Pons (tissue), 1 donor: ENCODE measurements around the gene NFIB.

Source experiments
- DNase-seq: peaks from one replicate; pipeline ENCODE4 v3.0.0-alpha.2; 2016; ENCODE audit warnings: low spot score

NFIB gene

GRCh38 chr9:14188538-14188937 is 125.4 kb downstream of the NFIB start:
- DNase-seq = no peak

GRCh38 chr9:14188011-14188410 is 125.9 kb downstream of the NFIB start:
- DNase-seq = no peak

DNA sequence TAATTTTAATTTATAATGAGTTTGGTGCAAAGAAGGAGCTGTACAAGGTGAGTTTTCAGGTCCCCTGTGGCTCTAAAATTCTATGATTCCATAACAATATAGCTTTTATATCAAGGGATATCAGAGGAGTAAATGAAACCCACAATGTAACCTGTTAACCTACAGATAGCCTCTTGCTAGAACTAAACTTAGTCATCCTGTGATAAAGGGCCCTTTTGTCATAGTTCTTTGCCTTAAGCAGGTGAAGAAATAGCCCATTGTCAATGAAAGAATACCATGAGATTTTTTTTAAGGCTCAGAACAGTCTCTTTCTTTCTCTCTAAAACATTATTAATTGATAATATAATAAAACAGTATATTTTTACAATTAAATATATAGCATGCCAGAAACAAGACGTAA is 127.8 kb downstream of the NFIB start:
- DNase-seq = no peak

DNA sequence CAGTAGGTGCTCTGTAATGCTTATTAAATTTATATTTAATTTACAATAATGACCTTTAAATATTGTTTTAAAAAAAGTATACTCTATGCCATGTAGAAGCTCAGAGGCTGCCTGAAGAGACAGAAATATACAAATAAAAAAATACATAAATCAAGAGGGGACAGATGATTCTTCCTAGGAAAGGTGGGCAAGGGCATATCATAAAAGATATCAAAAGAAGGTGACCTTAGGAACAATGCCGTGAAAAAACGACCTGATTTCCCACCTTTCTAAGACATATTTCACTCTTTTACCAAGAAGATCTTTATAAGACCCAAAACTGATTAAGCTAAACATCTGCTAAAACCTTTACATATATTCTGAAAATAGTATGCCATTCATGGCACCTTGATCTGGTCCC is 128.9 kb downstream of the NFIB start:
- no peak for DNase-seq

DNA sequence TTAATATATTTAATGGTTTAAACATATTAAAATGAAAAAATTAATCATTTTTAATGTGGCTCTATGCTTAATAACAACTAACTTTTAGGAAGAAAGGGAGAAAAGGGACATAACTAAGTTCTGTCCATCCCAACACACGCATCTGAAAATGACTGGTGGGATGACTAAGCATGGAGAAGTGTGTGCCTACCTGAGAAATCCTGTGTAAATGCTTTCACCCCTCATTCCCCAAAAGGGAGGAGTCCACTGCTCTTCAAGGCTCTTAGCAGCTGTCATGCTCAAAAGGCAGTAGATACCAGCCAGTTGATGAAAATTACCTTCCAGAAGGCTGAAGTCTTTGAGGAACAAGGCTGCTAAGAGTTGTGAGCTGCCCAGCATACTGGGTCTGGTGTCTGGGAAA is 130.9 kb downstream of the NFIB start:
- DNase-seq = no peak

- no peak for DNase-seq
These were observed 132.9 kb downstream of the NFIB start for GRCh38 chr9:14180960-14181537.

- DNase-seq = peak; percentile 68
These were observed 133.6 kb downstream of the NFIB start for GRCh38 chr9:14180093-14180959.

DNA sequence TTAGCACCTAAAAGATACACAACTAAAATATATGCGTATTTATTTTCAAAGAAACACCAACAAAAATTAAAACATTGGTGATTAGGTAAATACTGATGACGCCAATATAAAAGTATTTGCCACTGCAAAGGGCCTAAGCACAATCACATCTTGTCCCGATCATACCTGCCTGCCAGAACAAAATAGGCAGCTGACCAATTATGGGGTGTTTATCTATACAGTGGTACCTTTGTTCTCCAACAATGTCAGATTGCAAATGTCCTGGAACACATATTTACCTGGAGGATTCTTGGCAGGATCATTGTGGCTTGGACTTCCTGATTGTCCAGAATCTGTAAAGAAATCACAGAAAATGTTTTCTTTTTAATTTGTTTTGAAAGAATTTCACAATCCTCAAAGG is 134.5 kb downstream of the NFIB start:
- DNase-seq = peak; percentile 24

- DNase-seq = no peak
These were observed 138.2 kb downstream of the NFIB start for GRCh38 chr9:14175778-14176177.

DNA sequence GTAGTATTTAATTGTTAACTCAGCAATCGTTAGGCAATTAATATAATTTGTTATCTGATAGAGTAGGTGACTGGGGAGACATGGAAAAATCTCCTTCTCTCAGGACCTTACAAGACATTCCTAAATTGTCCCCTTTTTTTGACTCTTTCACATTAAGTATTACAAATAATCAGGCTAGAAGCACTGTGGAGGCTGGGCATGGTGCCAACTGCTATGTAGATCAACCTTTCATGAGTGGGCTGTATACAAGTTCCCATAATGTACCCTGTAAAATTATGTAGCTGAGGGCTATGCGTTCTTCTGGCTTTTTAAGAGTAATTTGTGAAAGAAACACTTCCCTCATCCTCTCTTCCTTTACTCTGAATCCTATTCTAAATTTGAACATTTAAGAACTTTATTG is 140.2 kb downstream of the NFIB start:
- no peak for DNase-seq

- no peak for DNase-seq
These were observed 142.9 kb downstream of the NFIB start for GRCh38 chr9:14170973-14171596.

DNA sequence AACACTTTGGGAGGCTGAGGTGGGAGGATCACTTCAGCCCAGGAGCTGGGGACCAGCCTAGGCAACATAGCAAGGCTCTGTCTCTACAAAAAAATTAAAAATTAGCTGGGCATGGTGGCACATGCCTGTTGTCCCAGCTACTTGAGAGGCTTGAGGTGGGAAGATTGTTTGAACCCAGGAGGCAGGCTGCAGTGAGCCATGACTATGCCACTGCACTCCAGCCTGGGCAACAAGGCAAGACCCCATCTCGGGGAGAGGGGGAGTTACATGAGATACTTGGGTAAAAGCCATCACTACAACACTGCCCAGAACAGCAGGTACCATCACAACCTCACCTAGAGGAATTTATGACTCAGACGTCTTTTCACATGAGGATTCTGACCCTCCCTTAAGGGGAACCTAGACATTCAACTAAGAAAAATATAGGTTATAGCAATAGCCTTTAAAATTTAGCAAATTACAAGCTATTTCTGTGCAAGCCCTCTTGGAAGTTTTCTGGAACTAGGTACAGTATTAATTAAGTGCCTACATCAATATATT is 143.5 kb downstream of the NFIB start:
- DNase-seq = no peak

- DNase-seq = no peak
These were observed 145.6 kb downstream of the NFIB start for GRCh38 chr9:14168381-14168780.

- no peak for DNase-seq
These were observed 148.4 kb downstream of the NFIB start for GRCh38 chr9:14165376-14166035.

DNA sequence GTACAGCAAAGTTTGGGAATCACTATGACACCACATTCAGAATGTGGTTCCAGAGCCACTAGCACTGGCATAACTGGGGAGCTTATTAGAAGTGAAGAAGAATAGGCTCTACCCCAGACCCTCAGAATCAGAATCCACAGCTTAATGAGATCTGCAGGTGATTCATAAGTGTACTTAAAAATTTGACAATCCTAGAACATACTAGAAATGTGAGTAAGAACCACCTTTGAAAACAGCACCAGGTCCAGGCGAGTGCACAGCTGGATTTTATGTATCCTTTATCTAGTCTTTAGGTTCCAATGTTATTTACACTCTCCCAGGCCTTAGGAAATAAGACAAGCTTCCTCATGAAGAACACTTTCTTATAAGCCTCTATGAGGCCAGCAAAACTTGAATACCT is 149.0 kb downstream of the NFIB start:
- DNase-seq = no peak

GRCh38 chr9:14159440-14160216 is 154.3 kb downstream of the NFIB start:
- DNase-seq = no peak

DNA sequence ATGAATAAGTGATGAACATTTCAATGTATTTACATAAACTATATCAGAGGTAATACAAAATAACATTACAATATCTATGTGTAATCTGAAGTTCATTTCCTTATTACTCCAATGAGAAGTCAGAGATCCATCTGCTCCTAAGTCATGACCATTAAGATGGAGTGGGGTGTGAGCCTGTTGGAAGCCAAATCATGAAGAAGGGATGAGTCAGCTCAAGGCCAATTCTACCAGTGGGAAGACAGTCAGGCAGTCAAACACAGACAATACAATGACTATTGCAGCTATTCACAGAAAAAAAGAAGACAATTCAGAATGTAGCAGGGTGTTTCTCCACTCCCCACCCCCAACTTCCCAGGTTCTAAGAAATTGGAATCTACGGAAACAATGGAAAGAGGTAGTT is 155.0 kb downstream of the NFIB start:
- DNase-seq = peak; percentile 55

DNA sequence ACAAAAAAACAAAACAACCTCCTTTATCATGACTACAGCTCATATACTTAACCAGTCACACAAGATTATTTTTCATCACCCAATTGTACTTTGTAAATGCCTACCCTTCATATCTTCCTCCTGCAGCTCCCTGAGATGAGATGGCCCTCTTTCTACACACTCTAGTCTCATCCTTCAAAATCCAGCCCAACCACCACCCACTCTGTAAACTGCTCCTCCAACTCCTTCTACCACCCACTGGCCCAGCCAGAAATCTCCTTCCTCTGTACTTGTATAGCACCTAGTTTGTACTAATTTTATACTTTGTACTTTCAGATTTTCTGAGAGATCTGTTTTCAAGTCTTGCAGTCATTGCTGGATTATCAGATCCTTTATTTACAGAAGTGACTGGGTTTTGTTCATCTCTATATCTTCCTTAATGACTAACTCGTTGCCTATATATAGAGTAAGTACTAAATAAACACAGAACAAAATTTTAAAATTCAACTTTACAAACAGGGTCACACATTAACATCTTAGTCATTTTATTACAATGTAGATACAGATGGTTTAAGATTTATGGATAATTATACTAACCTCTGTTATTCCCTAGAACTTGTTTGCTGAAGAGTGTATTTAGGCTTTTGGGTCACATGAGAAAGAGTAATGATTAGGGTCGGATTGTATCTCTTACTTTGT is 155.7 kb downstream of the NFIB start:
- no peak for DNase-seq

- DNase-seq = no peak
These were observed 156.8 kb downstream of the NFIB start for GRCh38 chr9:14157191-14157590.

DNA sequence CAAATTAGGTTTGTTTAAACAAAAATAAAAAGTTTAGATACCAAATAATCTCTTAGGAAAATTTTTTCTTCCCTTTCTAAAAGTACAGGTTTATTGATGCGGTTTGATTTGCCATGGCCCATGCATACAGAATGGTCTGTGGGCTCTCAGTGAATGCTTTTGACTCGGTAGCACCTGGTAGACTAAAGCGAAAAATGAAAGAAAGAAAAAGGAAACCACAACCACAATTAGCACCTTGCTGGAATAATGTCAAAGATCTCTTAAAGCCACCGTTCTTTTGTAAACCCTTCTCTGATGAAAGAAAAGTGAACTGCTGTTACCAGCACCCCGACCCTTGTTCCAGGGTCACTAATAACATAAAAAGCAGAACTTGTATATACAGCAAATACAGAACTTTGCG is 157.9 kb downstream of the NFIB start:
- no peak for DNase-seq

GRCh38 chr9:14155237-14155636 is 158.7 kb downstream of the NFIB start:
- no peak for DNase-seq
